Sciatic nerve (tissue), 2 donors: Measurements from ENCODE around the gene ZNF74. TPM values are rescaled to one million over a fixed set of nuclear protein-coding genes. Genes with fewer than 3 reads are reported as not detected.
A peak's percentile ranks its signal among the peaks of the same experiment; 100 is the strongest.

Experiments used
- ATAC-seq: fragments of 200-7000 bp; cut with Tn5 transposase; one replicate; pipeline ENCODE4 v1.9.1; 2020; ENCODE audit warnings: mild to moderate bottlenecking, moderate library complexity
- DNase-seq: peaks from one replicate; pipeline ENCODE4 v3.0.0-alpha.2; 2020; ENCODE audit warnings: low spot score
- intact Hi-C: fragments of 100-400 bp; cut with DNase I; formaldehyde crosslinking; loops from one replicate; pipeline ENCODE4 v1.14.2; 2022
- total RNA-seq: library from RNA; stranded (reverse); fragmentation: NEBNext Ultra II Directional; extraction: Animal tissue kit (Norgen Biotek cat#: 25700); gene quantifications from one replicate; pipeline ENCODE4 v1.2.1, GENCODE V29; 2021
- donor health status: DM: no; HTN: no; CAD: no.
- donor health status: DM: no; HTN: no; CAD: no.

The ZNF74 gene
- total RNA-seq, 1 donor from 2014 or later: 10.8 TPM

GRCh38 chr22:20451920-20452319 is 58.0 kb downstream of the ZNF74 start:
- no peak for DNase-seq
- no peak for ATAC-seq
- intact Hi-C loops: no loop called here

- ATAC-seq (no peak), DNase-seq (no peak)
- intact Hi-C loops: no loop called here
These were observed 59.3 kb downstream of the ZNF74 start for GRCh38 chr22:20453222-20453621.

GRCh38 chr22:20455709-20456063 is 61.7 kb downstream of the ZNF74 start:
- no peak for ATAC-seq
- intact Hi-C loops: loop anchor here (5.0 kb wide), 1 partner anchor 33 kb away; no protein-coding TSS in a partner anchor
- no peak for DNase-seq

- ATAC-seq: peak; percentile 83
- DNase-seq: peak; percentile 85
- intact Hi-C loops: loop anchor here (5.0 kb wide), 1 partner anchor 34 kb away; no protein-coding TSS in a partner anchor
These were observed 62.2 kb downstream of the ZNF74 start for GRCh38 chr22:20456064-20456721.

- ATAC-seq (peak; percentile 6), DNase-seq (no peak)
- intact Hi-C loops: loop anchor here (5.0 kb wide), 1 partner anchor 34 kb away; no protein-coding TSS in a partner anchor
These were observed 62.7 kb downstream of the ZNF74 start for GRCh38 chr22:20456722-20457076.

GRCh38 chr22:20457506-20458240 is 63.7 kb downstream of the ZNF74 start:
- no peak for DNase-seq
- intact Hi-C loops: loop anchor here (5.0 kb wide), 1 partner anchor 35 kb away; no protein-coding TSS in a partner anchor
- ATAC-seq: no peak

Other genes with a start within 250 kb of the ZNF74 start
- gene CCDC188, start 243.1 kb upstream of the ZNF74 start, total RNA-seq: 6.8 TPM
- gene RTN4R, start 125.8 kb upstream of the ZNF74 start, total RNA-seq: 4.4 TPM
- 28.9 TPM for gene DGCR6L, start 74.1 kb upstream of the ZNF74 start, total RNA-seq
- gene SCARF2, start 43.7 kb downstream of the ZNF74 start, total RNA-seq: 30.6 TPM
- gene KLHL22, start 101.6 kb downstream of the ZNF74 start, total RNA-seq: 28.0 TPM
- gene MED15, start 113.5 kb downstream of the ZNF74 start, total RNA-seq: 130 TPM